Muscle layer of colon (tissue), 2 donors: Measurements from ENCODE around the gene F13B.

Experiments used
- H3K27ac ChIP-seq: one replicate; pipeline ENCODE4 v1.7.0; 2013; ENCODE audit warnings: low read depth, mild to moderate bottlenecking, low read length, moderate library complexity
- H3K27me3 ChIP-seq, 2 donors: one replicate each; pipeline ENCODE4 v1.7.0; 2013; ENCODE audit warnings: low read length in 2 of 2, mild to moderate bottlenecking in 2 of 2; ENCODE audit not compliant: insufficient read depth in 2 of 2, control insufficient read depth in 1 of 2
- H3K36me3 ChIP-seq: one replicate; pipeline ENCODE4 v1.7.0; 2013; ENCODE audit warnings: mild to moderate bottlenecking, low read length; ENCODE audit not compliant: insufficient read depth
- H3K4me1 ChIP-seq: one replicate; pipeline ENCODE4 v1.7.0; 2013; ENCODE audit warnings: mild to moderate bottlenecking, low read length; ENCODE audit not compliant: insufficient read depth
- H3K4me3 ChIP-seq, 2 donors: one replicate each; pipeline ENCODE4 v1.7.0; 2013; ENCODE audit warnings: low read length in 2 of 2, low read depth in 1 of 2, mild to moderate bottlenecking in 1 of 2, moderate library complexity in 1 of 2
- H3K9ac ChIP-seq: one replicate; pipeline ENCODE4 v1.7.0; 2013; ENCODE audit warnings: low read length
- H3K9me3 ChIP-seq: one replicate; pipeline ENCODE4 v1.7.0; 2013; ENCODE audit warnings: mild to moderate bottlenecking, low read length
- donor health status: abdominal sarcoma.
- donor health status: Adenocarcinoma of cecum.

The F13B gene

DNA sequence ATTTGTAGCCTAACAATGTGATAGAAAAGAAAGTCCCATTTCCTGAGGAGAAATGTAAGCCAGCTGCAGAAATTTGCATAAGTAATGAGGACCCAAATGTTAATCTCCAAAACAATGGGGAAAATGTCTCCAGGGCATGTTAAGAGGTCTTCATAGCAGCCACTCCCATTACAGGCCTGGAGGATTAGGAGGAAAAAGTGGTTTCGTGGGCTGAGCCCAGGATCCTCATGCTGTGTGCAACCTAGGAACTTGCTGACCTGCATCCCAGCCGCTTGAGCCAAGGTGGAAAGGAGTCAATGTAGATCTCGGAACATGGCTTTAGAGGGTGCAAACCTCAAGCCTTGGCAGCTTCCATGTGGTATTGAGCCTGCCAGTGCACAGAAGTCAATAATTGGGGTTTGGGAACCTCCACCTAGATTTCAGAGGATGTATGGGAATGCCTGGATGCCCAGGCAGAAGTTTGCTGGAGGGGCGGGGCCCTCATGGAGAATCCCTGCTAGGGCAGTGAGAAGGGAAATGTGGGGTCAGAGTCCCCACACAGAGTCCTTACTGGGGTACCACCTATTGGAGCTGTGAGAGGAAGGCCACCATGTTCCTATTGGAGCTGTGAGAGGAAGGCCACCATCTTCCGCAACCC is 14.2 kb upstream of the F13B start:
- Histone ChIP-seq H3K4me1 (no peaks in the 10 kb centered on the region), H3K4me3 (no peak overlapping the region), H3K27ac (no peak overlapping the region), H3K36me3 (no peaks in the 10 kb centered on the region), H3K9ac (no peak overlapping the region), H3K9me3 (no peaks in the 10 kb centered on the region), H3K27me3 (no peaks in the 10 kb centered on the region)

DNA sequence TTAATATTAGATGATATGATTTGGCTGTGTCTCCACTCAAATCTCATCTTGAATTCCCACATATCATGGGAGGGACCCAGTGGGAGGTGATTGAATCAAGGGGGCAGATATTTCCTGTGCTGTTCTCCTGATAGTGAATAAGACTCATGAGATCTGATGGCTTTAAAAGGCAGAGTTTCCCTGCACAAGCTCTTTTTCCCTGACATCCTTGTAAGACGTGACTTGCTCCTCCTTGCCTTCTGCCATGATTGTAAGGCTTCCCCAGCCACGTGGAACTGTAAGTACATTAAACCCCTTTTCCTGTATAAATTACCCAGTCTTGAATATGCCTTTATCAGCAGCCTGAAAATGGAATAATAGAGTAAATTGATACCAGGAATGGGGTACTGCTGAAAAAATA is 13.3 kb upstream of the F13B start:
- no peaks in the 10 kb centered on the region for H3K9me3 ChIP-seq
- H3K36me3 ChIP-seq: no peaks in the 10 kb centered on the region
- no peak overlapping the region for H3K4me3 ChIP-seq

GRCh38 chr1:197076585-197076984 is 9.5 kb upstream of the F13B start:
- Histone ChIP-seq H3K9ac (no peak overlapping the region), H3K4me1 (no peaks in the 10 kb centered on the region), H3K27me3 (no peaks in the 10 kb centered on the region), H3K36me3 (no peaks in the 10 kb centered on the region), H3K27ac (no peak overlapping the region), H3K4me3 (no peak overlapping the region), H3K9me3 (no peaks in the 10 kb centered on the region)

More for the DNA sequence above, 13.3 kb upstream of the F13B start:
- Histone ChIP-seq H3K9ac (no peak overlapping the region), H3K4me1 (no peaks in the 10 kb centered on the region), H3K27me3 (no peaks in the 10 kb centered on the region), H3K27ac (no peak overlapping the region)

DNA sequence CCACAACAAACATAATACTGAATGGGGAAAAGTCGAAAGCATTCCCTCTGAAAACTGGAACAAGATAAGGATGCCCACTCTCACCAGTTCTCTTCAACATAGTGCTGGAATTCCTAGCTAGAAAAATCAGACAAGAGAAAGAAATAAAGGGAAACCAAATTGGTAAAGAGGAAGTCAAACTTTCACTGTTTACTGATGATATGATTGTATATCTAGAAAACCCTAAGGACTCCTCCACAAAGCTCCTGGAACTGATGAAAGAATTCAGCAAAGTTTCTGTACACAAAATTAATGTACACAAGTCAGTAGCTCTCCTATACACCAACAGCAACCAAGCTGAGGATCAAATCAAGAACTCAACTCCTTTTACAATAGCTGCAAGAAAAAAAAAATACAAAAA is 6.9 kb upstream of the F13B start:
- Histone ChIP-seq H3K4me1 (no peaks in the 10 kb centered on the region), H3K27ac (no peak overlapping the region), H3K4me3 (no peak overlapping the region), H3K9ac (no peak overlapping the region), H3K9me3 (no peaks in the 10 kb centered on the region), H3K36me3 (no peaks in the 10 kb centered on the region), H3K27me3 (no peaks in the 10 kb centered on the region)

DNA sequence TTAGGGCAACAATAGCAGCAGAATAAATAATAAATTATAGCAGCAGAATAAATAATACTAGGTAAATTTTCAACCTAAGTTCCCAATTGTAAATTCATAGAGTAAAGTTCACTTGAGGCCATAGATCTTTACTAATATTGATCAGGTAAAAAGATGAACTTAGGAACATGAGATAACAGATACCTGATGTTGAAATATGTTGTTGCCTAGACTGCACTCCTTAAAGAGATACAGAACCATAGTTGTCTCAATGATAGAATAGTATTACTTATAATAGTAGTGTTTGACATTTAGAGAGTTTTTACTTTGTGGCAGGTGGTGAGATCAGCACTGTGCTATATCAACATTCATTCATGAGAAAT is 378 bp upstream of the F13B start:
- Histone ChIP-seq H3K4me1 (no peaks in the 10 kb centered on the region), H3K27me3 (no peaks in the 10 kb centered on the region), H3K4me3 (no peak overlapping the region), H3K9ac (no peak overlapping the region), H3K9me3 (no peaks in the 10 kb centered on the region), H3K36me3 (no peaks in the 10 kb centered on the region), H3K27ac (no peak overlapping the region)

GRCh38 chr1:197066277-197066676 is 783 bp downstream of the F13B start:
- H3K4me1 ChIP-seq: no peaks in the 10 kb centered on the region
- no peak overlapping the region for H3K27ac ChIP-seq
- H3K27me3 ChIP-seq: no peaks in the 10 kb centered on the region
- H3K36me3 ChIP-seq: no peaks in the 10 kb centered on the region
- no peak overlapping the region for H3K9ac ChIP-seq
- H3K4me3 ChIP-seq: no peak overlapping the region
- no peaks in the 10 kb centered on the region for H3K9me3 ChIP-seq

DNA sequence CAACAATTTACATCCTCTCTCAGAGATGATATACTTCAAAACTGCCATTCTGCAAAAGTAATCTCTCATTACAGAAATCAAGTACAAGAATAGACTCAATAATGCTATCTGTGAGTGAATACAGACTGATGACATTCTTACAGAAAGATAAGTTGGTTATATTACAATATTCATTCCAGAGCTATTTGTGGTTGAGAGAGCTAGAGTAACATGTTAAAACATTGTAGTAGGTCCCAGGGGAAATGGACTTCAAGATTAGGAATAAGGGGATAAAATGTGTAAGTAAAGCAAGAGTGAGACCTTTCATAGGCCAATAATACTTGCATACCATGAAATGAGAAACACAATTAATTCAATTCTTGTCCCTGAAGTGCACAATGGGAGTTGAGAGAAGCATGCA is 1.5 kb downstream of the F13B start:
- no peaks in the 10 kb centered on the region for H3K4me1 ChIP-seq
- H3K9ac ChIP-seq: no peak overlapping the region
- no peaks in the 10 kb centered on the region for H3K9me3 ChIP-seq
- H3K4me3 ChIP-seq: no peak overlapping the region
- H3K27ac ChIP-seq: no peak overlapping the region
- H3K27me3 ChIP-seq: no peaks in the 10 kb centered on the region
- H3K36me3 ChIP-seq: no peaks in the 10 kb centered on the region

DNA sequence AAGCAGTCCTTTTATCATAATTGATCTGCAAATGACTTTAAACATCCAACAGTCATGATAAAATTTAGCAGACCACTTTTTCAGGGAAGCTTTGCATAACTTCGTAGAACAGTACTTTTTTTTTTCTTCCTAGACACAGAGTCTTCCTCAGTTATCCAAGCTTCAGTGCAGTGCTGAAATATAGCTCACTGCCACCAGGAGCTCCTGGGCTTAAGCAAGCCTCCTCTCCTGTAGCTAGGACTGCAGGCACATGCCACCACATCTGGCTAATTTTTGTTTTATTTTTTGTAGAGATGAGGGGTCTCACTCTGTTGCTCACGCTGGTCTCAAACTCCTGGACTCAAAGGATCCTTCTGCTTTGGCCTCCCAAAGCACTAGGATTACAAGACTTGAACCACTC is 3.8 kb downstream of the F13B start:
- Histone ChIP-seq H3K27me3 (no peaks in the 10 kb centered on the region), H3K36me3 (no peaks in the 10 kb centered on the region), H3K4me3 (no peak overlapping the region), H3K27ac (no peak overlapping the region), H3K9me3 (no peaks in the 10 kb centered on the region), H3K9ac (no peak overlapping the region), H3K4me1 (no peaks in the 10 kb centered on the region)

GRCh38 chr1:197062692-197063091 is 4.4 kb downstream of the F13B start:
- Histone ChIP-seq H3K9ac (no peak overlapping the region), H3K4me1 (no peaks in the 10 kb centered on the region), H3K9me3 (no peaks in the 10 kb centered on the region), H3K27me3 (no peaks in the 10 kb centered on the region), H3K4me3 (no peak overlapping the region), H3K27ac (no peak overlapping the region), H3K36me3 (no peaks in the 10 kb centered on the region)

DNA sequence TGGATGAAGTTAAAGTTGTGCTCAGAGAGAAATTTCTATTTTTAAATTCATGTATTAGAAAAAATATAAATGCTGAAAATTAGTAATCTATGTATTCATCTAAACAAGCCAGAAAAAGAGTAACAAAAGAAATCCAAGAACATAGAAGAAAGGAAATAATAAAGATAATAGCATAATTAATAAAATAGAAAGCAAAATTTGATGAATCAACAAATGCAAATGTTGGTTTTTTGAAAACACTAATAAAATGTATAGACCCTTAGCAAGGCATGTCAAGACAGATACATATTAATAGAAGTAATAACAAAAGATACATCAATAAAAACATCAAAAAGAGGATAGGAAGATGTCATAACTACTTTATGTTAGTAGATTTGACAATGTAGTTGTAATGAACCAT is 18.0 kb downstream of the F13B start:
- Histone ChIP-seq H3K9me3 (no peaks in the 10 kb centered on the region), H3K27ac (no peak overlapping the region), H3K4me3 (no peak overlapping the region), H3K9ac (no peak overlapping the region), H3K27me3 (no peaks in the 10 kb centered on the region), H3K4me1 (no peaks in the 10 kb centered on the region), H3K36me3 (no peaks in the 10 kb centered on the region)

DNA sequence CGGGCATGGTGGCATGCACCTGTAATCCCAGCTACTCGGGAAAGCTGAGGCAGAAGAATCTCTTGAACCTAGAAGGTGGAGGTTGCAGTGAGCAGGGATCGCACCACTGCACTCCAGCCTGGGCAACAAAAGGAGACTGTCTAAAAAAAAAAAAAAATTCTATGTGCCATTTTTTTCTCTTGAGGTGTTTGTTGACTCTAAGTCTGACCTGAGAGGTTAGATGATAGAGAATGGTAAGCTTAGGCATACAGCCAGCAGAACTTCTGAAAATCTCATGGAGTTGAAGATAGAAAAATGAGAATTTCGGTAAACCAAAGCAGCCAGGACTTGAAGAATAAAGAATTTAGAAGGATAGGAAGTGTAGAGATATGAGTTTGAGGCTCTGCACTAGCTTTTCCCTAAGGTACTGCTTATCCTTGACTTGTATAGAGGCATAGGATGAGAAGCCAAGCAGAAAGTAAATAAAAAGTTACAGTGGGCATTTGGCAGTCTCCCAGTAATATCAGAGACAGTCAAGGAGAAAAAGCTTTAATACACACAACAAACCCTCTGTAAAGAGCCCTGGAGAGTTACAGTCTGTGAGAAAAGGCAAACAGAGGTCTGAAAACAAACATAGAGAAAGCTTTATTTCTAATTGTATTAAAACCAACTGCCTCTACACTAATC is 24.3 kb downstream of the F13B start:
- Histone ChIP-seq H3K27me3 (no peaks in the 10 kb centered on the region), H3K9ac (no peak overlapping the region), H3K9me3 (no peaks in the 10 kb centered on the region)

More for the DNA sequence above, 24.3 kb downstream of the F13B start:
- H3K4me1 ChIP-seq: no peaks in the 10 kb centered on the region
- H3K4me3 ChIP-seq: no peak overlapping the region
- no peak overlapping the region for H3K27ac ChIP-seq
- H3K36me3 ChIP-seq: no peaks in the 10 kb centered on the region
